RWPE2 (cell line): ENCODE data around the gene CPEB1.

Experiments used
- ATAC-seq: fragments of 200-7000 bp; cut with Tn5 transposase; 3 replicates; pipeline ENCODE4 v1.9.1; 2021; ENCODE audit warnings: low read depth
- DNase-seq: peaks from one replicate; pipeline ENCODE4 v3.0.0-alpha.2; 2020; ENCODE audit warnings: low spot score
- H3K27ac ChIP-seq: fragments of 450-650 bp; 2 replicates; pipeline ENCODE4 v1.5.1; 2017; ENCODE audit warnings: mild to moderate bottlenecking; ENCODE audit not compliant: poor library complexity, severe bottlenecking
- H3K27me3 ChIP-seq: fragments of 250-450 bp; sonication (Bioruptor Pico); 2 replicates; pipeline ENCODE4 v1.5.1; 2021; ENCODE audit warnings: mild to moderate bottlenecking, moderate library complexity; ENCODE audit not compliant: insufficient read depth, poor library complexity, severe bottlenecking
- H3K36me3 ChIP-seq: fragments of 250-450 bp; sonication (Bioruptor Pico); 2 replicates; pipeline ENCODE4 v1.5.1; 2020; ENCODE audit warnings: low read depth, mild to moderate bottlenecking, moderate library complexity
- H3K4me1 ChIP-seq: fragments of 250-450 bp; sonication (Bioruptor Pico); 2 replicates; pipeline ENCODE4 v1.5.1; 2021; ENCODE audit warnings: mild to moderate bottlenecking, moderate library complexity; ENCODE audit not compliant: insufficient read depth, poor library complexity, severe bottlenecking
- H3K4me3 ChIP-seq: fragments of 250-450 bp; sonication (Bioruptor Pico); 2 replicates; pipeline ENCODE4 v1.5.1; 2021; ENCODE audit warnings: mild to moderate bottlenecking, moderate library complexity; ENCODE audit not compliant: severe bottlenecking
- H3K9me3 ChIP-seq: fragments of 250-450 bp; sonication (Bioruptor Pico); 2 replicates; pipeline ENCODE4 v1.5.1; 2021; ENCODE audit warnings: mild to moderate bottlenecking, moderate library complexity; ENCODE audit not compliant: severe bottlenecking
- CTCF ChIP-seq: fragments of 450-650 bp; IDR thresholded peaks from one replicate; pipeline ENCODE4 v1.5.1; 2017; ENCODE audit warnings: mild to moderate bottlenecking, moderate library complexity; ENCODE audit not compliant: poor library complexity, severe bottlenecking

CPEB1 gene

GRCh38 chr15:82548700-82549099 lies 98.5 kb downstream of the CPEB1 start:
- no peaks in the 10 kb centered on the region for H3K27me3 ChIP-seq
- ATAC-seq (no peak), DNase-seq (no peak)
- H3K27ac ChIP-seq: no peak overlapping the region
- peaks cover 8% of the 10 kb centered on the region for H3K4me1 ChIP-seq
- H3K9me3 ChIP-seq: no peaks in the 10 kb centered on the region
- no peaks in the 10 kb centered on the region for H3K36me3 ChIP-seq
- no peak for TF ChIP-seq CTCF
- no peak overlapping the region for H3K4me3 ChIP-seq

GRCh38 chr15:82545478-82545877 lies 101.7 kb downstream of the CPEB1 start:
- TF ChIP-seq CTCF: no peak
- no peaks in the 10 kb centered on the region for H3K36me3 ChIP-seq
- H3K4me3 ChIP-seq: no peak overlapping the region
- H3K4me1 ChIP-seq: no peaks in the 10 kb centered on the region
- ATAC-seq (no peak), DNase-seq (no peak)
- H3K9me3 ChIP-seq: no peaks in the 10 kb centered on the region
- H3K27me3 ChIP-seq: no peaks in the 10 kb centered on the region
- H3K27ac ChIP-seq: no peak overlapping the region

- ATAC-seq: no peak
- Histone ChIP-seq H3K27me3 (no peaks in the 10 kb centered on the region), H3K36me3 (peaks cover 1% of the 10 kb centered on the region), H3K4me1 (no peaks in the 10 kb centered on the region), H3K4me3 (no peak overlapping the region), H3K9me3 (no peaks in the 10 kb centered on the region), H3K27ac (no peak overlapping the region)
- DNase-seq: no peak
- TF ChIP-seq CTCF: no peak
These were observed 102.2 kb downstream of the CPEB1 start for GRCh38 chr15:82545002-82545401.

- H3K36me3 ChIP-seq: peaks cover 7% of the 10 kb centered on the region
- no peak overlapping the region for H3K4me3 ChIP-seq
- TF ChIP-seq CTCF: no peak
- ATAC-seq: no peak
- no peaks in the 10 kb centered on the region for H3K4me1 ChIP-seq
- no peaks in the 10 kb centered on the region for H3K27me3 ChIP-seq
- DNase-seq: no peak
- no peak overlapping the region for H3K27ac ChIP-seq
- H3K9me3 ChIP-seq: no peaks in the 10 kb centered on the region
These were observed 102.7 kb downstream of the CPEB1 start for GRCh38 chr15:82544431-82544830.

GRCh38 chr15:82543160-82543559 lies 104.0 kb downstream of the CPEB1 start:
- Histone ChIP-seq H3K9me3 (no peaks in the 10 kb centered on the region), H3K27ac (no peak overlapping the region), H3K4me3 (no peak overlapping the region), H3K36me3 (peaks cover 20% of the 10 kb centered on the region), H3K27me3 (no peaks in the 10 kb centered on the region), H3K4me1 (peaks cover 7% of the 10 kb centered on the region)
- no peak for TF ChIP-seq CTCF
- DNase-seq: no peak
- ATAC-seq: no peak
